Activated naive CD8-positive, alpha-beta T cell treated with anti-CD3 and anti-CD28 coated beads, Interleukin-2, amount 50 U/mL, for 24 hours (primary cell): ENCODE results near the gene KIRREL2.
"Not testable (repeated sequence)": the region's sequence is repeated elsewhere in the genome, so short reads cannot be mapped to it uniquely, and the experiment has no call there.

Experiments used
- ATAC-seq: fragments of 150-1000 bp; cut with Tn5 transposase; one replicate; pipeline ENCODE4 v1.10.0; 2021
- DNase-seq: peaks from one replicate; pipeline ENCODE4 v3.0.0; 2021
- H3K27ac Mint-ChIP-seq: one replicate; pipeline ENCODE4 v1.8.0; 2021; ENCODE audit warnings: mild to moderate bottlenecking, mixed read lengths
- H3K27me3 Mint-ChIP-seq: one replicate; pipeline ENCODE4 v1.8.0; 2021; ENCODE audit warnings: mixed read lengths
- H3K36me3 Mint-ChIP-seq: one replicate; pipeline ENCODE4 v1.8.0; 2021; ENCODE audit warnings: low read depth, mixed read lengths
- H3K4me1 Mint-ChIP-seq: one replicate; pipeline ENCODE4 v1.8.0; 2021; ENCODE audit warnings: mixed read lengths
- H3K4me3 Mint-ChIP-seq: one replicate; pipeline ENCODE4 v1.8.0; 2021; ENCODE audit warnings: mild to moderate bottlenecking, moderate library complexity, mixed read lengths
- H3K9me3 Mint-ChIP-seq: one replicate; pipeline ENCODE4 v1.8.0; 2021; ENCODE audit warnings: mixed read lengths

The KIRREL2 gene

GRCh38 chr19:35833972-35834371 lies 22.7 kb upstream of the KIRREL2 start:
- Mint-ChIP-seq H3K36me3 (no peaks in the 10 kb centered on the region), H3K9me3 (peaks cover 3% of the 10 kb centered on the region), H3K4me1 (no peaks in the 10 kb centered on the region), H3K4me3 (no peak overlapping the region), H3K27me3 (peaks cover 27% of the 10 kb centered on the region), H3K27ac (no peak overlapping the region)
- DNase-seq (no peak), ATAC-seq (no peak)

DNA sequence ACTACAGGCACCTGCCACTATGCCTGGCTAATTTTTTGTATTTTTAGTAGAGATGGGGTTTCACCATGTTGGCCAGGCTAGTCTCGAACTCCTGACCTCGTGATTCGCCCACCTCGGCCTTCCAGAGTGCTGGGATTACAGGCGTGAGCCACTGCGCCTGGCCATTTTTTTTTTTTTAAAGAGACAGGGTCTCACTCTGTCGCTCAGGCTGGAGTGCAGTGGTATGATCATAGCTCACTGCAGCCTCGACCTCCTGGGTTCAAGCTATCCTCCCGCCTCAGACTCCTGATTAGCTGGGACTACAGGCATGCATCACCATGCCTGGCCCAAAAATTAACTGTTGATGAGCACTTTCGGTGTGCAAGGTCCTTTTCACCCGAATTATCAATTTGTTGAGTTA lies 20.6 kb upstream of the KIRREL2 start:
- H3K36me3 Mint-ChIP-seq, H3K4me1 Mint-ChIP-seq, ATAC-seq, H3K27ac Mint-ChIP-seq, DNase-seq, H3K4me3 Mint-ChIP-seq, H3K9me3 Mint-ChIP-seq: not testable (repeated sequence)
- H3K27me3 Mint-ChIP-seq: peaks cover 25% of the 10 kb centered on the region

DNA sequence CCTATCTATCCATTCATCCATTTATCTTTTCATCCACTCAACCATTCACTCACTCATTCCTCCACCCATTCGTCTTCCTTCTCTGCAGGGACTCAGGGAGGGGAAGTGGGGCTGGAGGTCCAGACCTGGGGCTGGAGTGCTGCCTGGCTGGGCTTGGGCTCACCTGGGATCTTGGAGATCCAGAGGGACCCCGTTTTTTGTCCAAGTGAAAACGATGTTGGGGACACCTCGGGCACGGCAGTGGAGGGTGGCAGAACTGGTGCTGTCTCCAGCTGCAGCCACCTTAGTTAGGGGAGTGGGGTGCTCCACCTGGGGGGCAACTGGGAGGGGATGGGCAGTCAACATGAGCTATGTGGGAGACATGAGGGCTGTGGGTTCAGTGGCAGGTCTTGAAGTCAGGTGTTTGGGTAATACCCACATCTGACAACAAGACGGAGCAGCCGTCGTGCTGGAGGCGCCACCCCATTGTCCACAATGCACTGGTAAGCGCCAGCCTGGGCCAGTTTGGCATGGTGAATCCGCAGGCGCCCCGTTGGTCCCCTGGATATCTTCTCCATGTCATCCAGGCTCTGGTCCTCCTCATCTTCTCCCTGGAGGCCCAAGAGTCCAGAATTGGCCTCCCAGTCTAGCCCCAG lies 14.6 kb upstream of the KIRREL2 start:
- H3K9me3 Mint-ChIP-seq: peaks cover 4% of the 10 kb centered on the region
- DNase-seq: no peak
- H3K4me1 Mint-ChIP-seq: peaks cover 18% of the 10 kb centered on the region
- ATAC-seq: no peak
- no peak overlapping the region for H3K4me3 Mint-ChIP-seq
- no peak overlapping the region for H3K27ac Mint-ChIP-seq
- peaks cover 53% of the 10 kb centered on the region for H3K27me3 Mint-ChIP-seq
- peaks cover 1% of the 10 kb centered on the region for H3K36me3 Mint-ChIP-seq

DNA sequence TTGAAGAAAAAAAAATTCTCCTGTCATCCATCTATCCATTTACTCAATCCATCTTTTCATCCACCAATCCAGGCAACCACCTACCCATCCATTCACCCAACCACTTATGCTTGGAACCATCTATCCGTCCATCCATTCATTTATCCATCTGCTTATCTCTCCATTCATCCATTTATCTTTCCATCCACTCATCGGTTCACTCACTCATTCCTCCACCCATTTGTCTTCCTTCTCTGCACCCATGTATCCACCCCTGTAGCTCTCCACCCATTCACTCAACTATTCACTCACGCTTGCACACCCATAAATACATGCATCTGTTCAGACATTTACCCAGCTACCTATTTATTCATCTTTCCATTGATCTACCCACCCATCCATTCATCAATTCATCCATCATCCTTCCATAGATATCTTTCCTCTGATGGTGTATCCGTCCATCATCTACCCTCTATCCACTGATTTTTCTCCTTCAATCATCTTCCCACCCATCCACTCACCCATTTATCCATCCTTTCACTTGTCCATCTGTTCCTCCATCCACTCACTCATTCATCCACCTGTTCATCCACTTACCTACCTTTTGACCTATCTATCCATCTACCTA lies 13.9 kb upstream of the KIRREL2 start:
- H3K27ac Mint-ChIP-seq: no peak overlapping the region

GRCh38 chr19:35843676-35844481 lies 12.8 kb upstream of the KIRREL2 start:
- Mint-ChIP-seq H3K27ac (no peak overlapping the region), H3K36me3 (peaks cover 1% of the 10 kb centered on the region), H3K4me3 (no peak overlapping the region), H3K4me1 (peaks cover 18% of the 10 kb centered on the region), H3K9me3 (peaks cover 2% of the 10 kb centered on the region), H3K27me3 (peaks cover 60% of the 10 kb centered on the region)
- ATAC-seq (no peak), DNase-seq (peak; percentile 21)

More for the DNA sequence above, 13.9 kb upstream of the KIRREL2 start:
- DNase-seq (no peak), ATAC-seq (no peak)
- H3K4me3 Mint-ChIP-seq: no peak overlapping the region
- H3K9me3 Mint-ChIP-seq: peaks cover 4% of the 10 kb centered on the region
- H3K27me3 Mint-ChIP-seq: peaks cover 57% of the 10 kb centered on the region
- peaks cover 18% of the 10 kb centered on the region for H3K4me1 Mint-ChIP-seq
- H3K36me3 Mint-ChIP-seq: peaks cover 1% of the 10 kb centered on the region

GRCh38 chr19:35844482-35845214 lies 12.1 kb upstream of the KIRREL2 start:
- DNase-seq: no peak
- H3K9me3 Mint-ChIP-seq: no peaks in the 10 kb centered on the region
- H3K4me3 Mint-ChIP-seq: peak overlapping the region; percentile 70
- peaks cover 1% of the 10 kb centered on the region for H3K36me3 Mint-ChIP-seq
- H3K27ac Mint-ChIP-seq: no peak overlapping the region
- peaks cover 18% of the 10 kb centered on the region for H3K4me1 Mint-ChIP-seq
- ATAC-seq: no peak
- peaks cover 63% of the 10 kb centered on the region for H3K27me3 Mint-ChIP-seq

DNA sequence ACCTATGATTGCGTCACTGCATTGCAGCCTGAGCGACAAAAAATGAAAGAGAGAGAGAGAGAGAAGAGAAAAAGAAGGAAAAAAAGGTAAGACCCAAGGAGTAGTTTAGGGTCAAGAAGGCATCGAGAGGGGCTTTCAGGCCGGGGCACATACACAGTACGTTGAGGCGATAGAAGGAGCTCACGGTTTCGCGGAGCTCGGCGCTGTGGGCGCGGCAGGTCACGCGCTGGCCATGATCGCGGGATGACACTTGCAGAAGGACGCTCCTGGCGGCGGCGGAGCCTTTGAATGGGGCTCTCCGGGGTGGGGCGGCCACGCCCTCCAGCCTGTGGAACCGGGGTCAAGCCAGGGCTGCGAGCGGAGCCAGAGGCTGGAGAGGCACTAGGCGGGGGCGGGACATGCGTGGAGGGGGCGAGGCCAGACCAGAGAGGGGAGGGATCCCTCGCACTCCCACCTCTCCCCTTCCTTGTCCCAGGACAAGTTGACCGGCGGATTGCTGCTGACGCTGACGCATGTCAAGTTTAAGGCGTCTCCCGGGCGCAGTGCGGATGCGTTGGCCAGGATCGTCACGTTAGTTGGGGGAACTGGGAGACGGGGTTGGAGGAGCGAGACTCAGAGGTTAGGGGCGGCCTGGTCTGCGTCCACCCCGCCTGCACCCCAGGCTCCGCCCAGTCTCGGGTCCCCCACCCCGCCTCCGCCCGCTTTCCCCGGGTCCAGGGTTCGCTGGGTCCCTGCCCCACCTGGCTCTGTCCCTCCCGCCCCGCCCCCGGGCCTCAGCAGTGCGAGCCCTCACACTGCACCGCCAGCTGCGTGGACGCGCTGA lies 11.3 kb upstream of the KIRREL2 start:
- Mint-ChIP-seq H3K27ac (no peak overlapping the region), H3K9me3 (no peaks in the 10 kb centered on the region), H3K4me1 (peaks cover 18% of the 10 kb centered on the region), H3K27me3 (peaks cover 62% of the 10 kb centered on the region), H3K4me3 (peak overlapping the region; percentile 70), H3K36me3 (peaks cover 1% of the 10 kb centered on the region)
- DNase-seq (peak; percentile 20), ATAC-seq (peak; percentile 11)

- DNase-seq (no peak), ATAC-seq (no peak)
- Mint-ChIP-seq H3K4me3 (peak overlapping the region; percentile 2), H3K27me3 (peaks cover 69% of the 10 kb centered on the region), H3K36me3 (peaks cover 1% of the 10 kb centered on the region), H3K27ac (no peak overlapping the region), H3K9me3 (no peaks in the 10 kb centered on the region), H3K4me1 (peaks cover 20% of the 10 kb centered on the region)
Measured at GRCh38 chr19:35846038-35846668, 10.6 kb upstream of the KIRREL2 start.

DNA sequence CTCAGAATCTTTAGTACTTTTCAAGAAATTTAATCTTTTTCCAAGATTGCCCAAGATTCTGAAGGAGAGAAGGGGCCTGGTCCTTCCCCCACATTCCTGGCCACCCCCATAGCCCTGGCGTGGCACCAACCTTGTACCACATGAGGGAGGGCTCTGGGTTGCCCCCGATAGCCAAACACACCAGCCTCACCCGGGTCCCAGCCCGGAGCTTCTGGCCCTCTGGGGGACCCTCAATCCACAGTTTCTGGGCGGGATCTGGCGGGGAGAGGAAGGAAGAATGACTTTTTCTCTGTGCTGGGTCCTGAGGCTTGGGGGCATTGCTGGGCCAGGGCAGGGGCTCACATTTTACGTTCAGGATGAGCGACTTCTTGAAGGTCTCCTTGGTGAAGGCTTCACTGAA lies 8.8 kb upstream of the KIRREL2 start:
- ATAC-seq: no peak
- Mint-ChIP-seq H3K4me1 (peaks cover 20% of the 10 kb centered on the region), H3K4me3 (no peak overlapping the region), H3K9me3 (no peaks in the 10 kb centered on the region), H3K27me3 (peaks cover 68% of the 10 kb centered on the region), H3K27ac (no peak overlapping the region), H3K36me3 (peaks cover 1% of the 10 kb centered on the region)
- no peak for DNase-seq

DNA sequence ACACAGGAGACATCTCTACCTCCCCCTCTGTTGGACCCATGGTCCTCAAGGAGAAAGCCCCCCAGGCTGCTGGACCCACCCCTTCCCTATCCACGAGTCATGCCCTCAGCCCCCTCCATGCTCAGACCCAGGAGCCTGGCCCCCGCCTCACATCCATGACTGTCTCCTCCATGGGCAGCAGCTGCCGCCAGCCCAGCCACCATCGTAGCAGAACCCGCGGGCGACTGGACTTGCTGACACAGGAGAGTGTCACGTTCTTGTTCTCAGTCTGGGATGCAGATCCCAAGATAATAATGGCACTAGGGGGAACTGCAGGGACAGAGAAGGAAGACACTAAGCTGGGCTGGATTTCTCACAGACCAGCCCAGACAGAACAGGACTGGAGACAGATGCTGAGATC lies 8.2 kb upstream of the KIRREL2 start:
- H3K4me1 Mint-ChIP-seq: peaks cover 22% of the 10 kb centered on the region
- H3K36me3 Mint-ChIP-seq: peaks cover 1% of the 10 kb centered on the region
- no peak for ATAC-seq
- no peak overlapping the region for H3K27ac Mint-ChIP-seq
- peaks cover 67% of the 10 kb centered on the region for H3K27me3 Mint-ChIP-seq
- DNase-seq: no peak
- H3K4me3 Mint-ChIP-seq: no peak overlapping the region
- H3K9me3 Mint-ChIP-seq: no peaks in the 10 kb centered on the region

DNA sequence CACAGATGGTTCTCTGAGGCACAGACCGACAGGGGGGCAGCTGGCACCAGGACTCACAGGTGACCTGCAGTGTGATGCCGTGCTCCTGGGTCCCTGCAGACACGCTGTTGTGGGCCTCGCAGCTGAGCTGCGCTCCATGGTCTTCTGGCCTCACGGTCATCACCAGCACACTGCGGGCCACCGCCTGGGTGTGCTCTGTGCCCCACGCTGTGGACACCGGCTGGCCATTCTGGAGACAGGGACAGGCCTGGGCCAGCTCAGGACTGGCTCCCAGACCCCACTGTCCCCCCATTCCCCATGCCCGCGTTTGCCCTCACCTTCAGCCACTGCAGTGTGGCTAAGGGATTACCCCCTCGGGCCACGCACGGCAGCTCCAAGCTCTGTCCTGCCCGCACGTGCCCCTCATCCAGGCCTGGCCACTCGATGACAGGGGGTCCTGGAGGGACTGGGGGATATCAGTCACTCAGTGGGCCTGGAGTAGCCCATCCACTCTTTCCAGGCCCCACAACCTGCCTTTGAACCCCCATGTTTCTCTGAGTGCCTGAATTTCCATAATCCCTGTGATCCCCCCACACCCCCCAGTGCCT lies 7.7 kb upstream of the KIRREL2 start:
- DNase-seq (no peak), ATAC-seq (no peak)
- Mint-ChIP-seq H3K36me3 (peaks cover 1% of the 10 kb centered on the region), H3K4me1 (peaks cover 22% of the 10 kb centered on the region), H3K4me3 (no peak overlapping the region), H3K27ac (no peak overlapping the region), H3K27me3 (peaks cover 62% of the 10 kb centered on the region), H3K9me3 (no peaks in the 10 kb centered on the region)

DNA sequence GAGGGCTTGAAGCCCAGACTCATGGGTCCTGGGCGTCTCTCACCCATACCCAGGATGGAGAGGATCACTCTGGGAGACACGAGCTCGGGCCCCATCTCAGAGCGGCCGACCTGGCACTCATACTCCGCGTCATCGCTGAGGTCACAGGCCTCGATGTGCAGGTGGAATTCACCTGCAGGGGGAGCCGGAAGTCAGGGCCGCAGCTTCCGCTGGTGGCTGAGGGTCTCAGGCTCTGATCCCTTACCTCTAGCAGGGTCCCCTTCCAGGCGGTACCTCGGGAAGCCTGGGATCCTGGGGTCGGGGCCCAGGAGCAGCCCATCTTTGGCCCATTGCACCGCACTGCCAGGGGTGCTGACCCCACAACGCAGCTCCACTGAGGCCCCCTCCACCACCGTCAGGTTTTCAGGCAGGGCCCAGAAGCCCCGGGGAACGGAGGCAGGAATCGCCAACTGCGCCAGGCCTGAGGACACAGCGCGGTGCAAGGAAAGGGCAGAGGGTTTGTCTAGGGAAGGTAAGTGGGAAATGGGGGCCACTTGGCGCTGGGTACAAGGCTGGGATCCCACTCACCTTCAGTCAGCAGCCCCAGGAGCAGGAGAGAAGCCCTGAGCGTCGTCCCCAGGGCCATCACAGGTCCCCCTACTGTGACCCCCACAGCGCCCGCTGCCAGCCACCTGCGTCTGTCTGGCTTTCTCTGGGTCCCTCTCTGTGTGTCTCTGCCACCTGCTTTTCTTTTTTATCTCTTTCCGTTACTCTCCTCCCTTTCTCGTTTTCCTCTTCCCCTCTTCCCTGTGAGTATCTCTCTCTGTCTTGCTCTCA lies 5.3 kb upstream of the KIRREL2 start:
- H3K4me1 Mint-ChIP-seq: peaks cover 9% of the 10 kb centered on the region
- H3K4me3 Mint-ChIP-seq: peak overlapping the region; percentile 62
- no peak overlapping the region for H3K27ac Mint-ChIP-seq
- no peak for ATAC-seq
- peaks cover 54% of the 10 kb centered on the region for H3K27me3 Mint-ChIP-seq
- peak; percentile 29 for DNase-seq
- H3K9me3 Mint-ChIP-seq: no peaks in the 10 kb centered on the region
- H3K36me3 Mint-ChIP-seq: no peaks in the 10 kb centered on the region
